Measurements from ENCODE around the gene TCEAL5.

DNA sequence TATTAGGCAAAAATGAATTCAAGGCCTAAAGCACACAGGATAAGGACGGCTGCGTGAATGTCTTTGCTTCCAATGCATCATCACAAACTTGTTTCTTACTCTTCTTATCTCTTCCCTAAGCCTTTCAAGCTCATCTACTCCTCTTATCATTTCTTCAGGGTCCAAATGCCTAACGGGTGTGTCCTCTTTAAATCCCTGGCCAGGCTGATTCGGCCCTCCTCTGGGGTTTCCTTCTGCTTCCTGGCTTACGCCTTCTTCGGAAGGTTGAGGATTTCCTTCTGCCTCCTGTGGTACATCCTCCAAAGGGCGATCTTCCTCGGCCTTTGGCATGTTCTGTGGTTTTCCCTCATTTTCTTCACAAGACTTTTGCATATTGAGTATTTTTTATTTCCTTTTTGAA, 22.9 kb downstream of the TCEAL5 start:
- TF ChIP-seq, protein P1, sequence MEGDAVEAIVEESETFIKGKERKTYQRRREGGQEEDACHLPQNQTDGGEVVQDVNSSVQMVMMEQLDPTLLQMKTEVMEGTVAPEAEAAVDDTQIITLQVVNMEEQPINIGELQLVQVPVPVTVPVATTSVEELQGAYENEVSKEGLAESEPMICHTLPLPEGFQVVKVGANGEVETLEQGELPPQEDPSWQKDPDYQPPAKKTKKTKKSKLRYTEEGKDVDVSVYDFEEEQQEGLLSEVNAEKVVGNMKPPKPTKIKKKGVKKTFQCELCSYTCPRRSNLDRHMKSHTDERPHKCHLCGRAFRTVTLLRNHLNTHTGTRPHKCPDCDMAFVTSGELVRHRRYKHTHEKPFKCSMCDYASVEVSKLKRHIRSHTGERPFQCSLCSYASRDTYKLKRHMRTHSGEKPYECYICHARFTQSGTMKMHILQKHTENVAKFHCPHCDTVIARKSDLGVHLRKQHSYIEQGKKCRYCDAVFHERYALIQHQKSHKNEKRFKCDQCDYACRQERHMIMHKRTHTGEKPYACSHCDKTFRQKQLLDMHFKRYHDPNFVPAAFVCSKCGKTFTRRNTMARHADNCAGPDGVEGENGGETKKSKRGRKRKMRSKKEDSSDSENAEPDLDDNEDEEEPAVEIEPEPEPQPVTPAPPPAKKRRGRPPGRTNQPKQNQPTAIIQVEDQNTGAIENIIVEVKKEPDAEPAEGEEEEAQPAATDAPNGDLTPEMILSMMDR (IDR thresholded peaks at IDR 0.05): no peak
- no peak for TF ChIP-seq POLR2A (IDR thresholded peaks at IDR 0.05)

Measured in heart left ventricle (tissue), 13 donors.